Neural progenitor cell (in vitro differentiated cells): ENCODE results near the gene PHKG2. TPM values are rescaled to one million over a fixed set of nuclear protein-coding genes. Genes with fewer than 3 reads are reported as not detected.

Experiments
- DNase-seq: peaks from one replicate; pipeline ENCODE4 v3.0.0-alpha.2; 2016; ENCODE audit warnings: low spot score
- H2AFZ ChIP-seq: fragments of 200-600 bp; sonication (generic); replicated peaks from 2 replicates; pipeline ENCODE4 v1.6.1; 2016; ENCODE audit warnings: antibody characterized with exemption
- H3F3A ChIP-seq: fragments of 200-600 bp; sonication (generic); 2 replicates; pipeline ENCODE4 v1.6.1; 2016; ENCODE audit warnings: antibody characterized with exemption, low read depth
- H3K27ac ChIP-seq: fragments of 200-600 bp; sonication (generic); 2 replicates; pipeline ENCODE4 v1.5.1; 2016; ENCODE audit warnings: mild to moderate bottlenecking
- H3K27me3 ChIP-seq: fragments of 200-600 bp; sonication (generic); 2 replicates; pipeline ENCODE4 v1.6.1; 2016; ENCODE audit warnings: mild to moderate bottlenecking, moderate library complexity
- H3K36me3 ChIP-seq: fragments of 200-600 bp; sonication (generic); 2 replicates; pipeline ENCODE4 v1.5.1; 2016
- H3K4me1 ChIP-seq: fragments of 200-600 bp; sonication (generic); 2 replicates; pipeline ENCODE4 v1.6.1; 2016; ENCODE audit warnings: mixed run types
- H3K4me2 ChIP-seq: fragments of 200-600 bp; sonication (generic); 2 replicates; pipeline ENCODE4 v1.6.1; 2016
- H3K4me3 ChIP-seq: fragments of 200-600 bp; sonication (generic); 2 replicates; pipeline ENCODE4 v1.5.1; 2016
- H3K79me2 ChIP-seq: fragments of 200-600 bp; sonication (generic); 2 replicates; pipeline ENCODE4 v1.6.1; 2016; ENCODE audit warnings: low read depth
- H3K9ac ChIP-seq: fragments of 200-600 bp; sonication (generic); 2 replicates; pipeline ENCODE4 v1.6.1; 2016
- H3K9me3 ChIP-seq: fragments of 200-600 bp; sonication (generic); 2 replicates; pipeline ENCODE4 v1.5.1; 2016; ENCODE audit warnings: low read depth
- H4K20me1 ChIP-seq: fragments of 200-600 bp; sonication (generic); 2 replicates; pipeline ENCODE4 v1.6.1; 2016; ENCODE audit warnings: low read depth
- H3K27ac Mint-ChIP-seq: 3 replicates; pipeline ENCODE4 v1.8.0; 2021; ENCODE audit warnings: mixed read lengths
- H3K27me3 Mint-ChIP-seq: 2 replicates; pipeline ENCODE4 v1.8.0; 2022; ENCODE audit warnings: low read depth, mild to moderate bottlenecking, inconsistent platforms, moderate library complexity, mixed read lengths; ENCODE audit not compliant: insufficient read depth
- H3K36me3 Mint-ChIP-seq: 3 replicates; pipeline ENCODE4 v1.8.0; 2021; ENCODE audit warnings: mixed read lengths
- H3K4me1 Mint-ChIP-seq: 3 replicates; pipeline ENCODE4 v1.8.0; 2021; ENCODE audit warnings: mixed read lengths
- H3K4me3 Mint-ChIP-seq: 3 replicates; pipeline ENCODE4 v1.8.0; 2021; ENCODE audit warnings: mild to moderate bottlenecking, moderate library complexity, mixed read lengths
- H3K9me3 Mint-ChIP-seq: 3 replicates; pipeline ENCODE4 v1.8.0; 2020; ENCODE audit warnings: mixed read lengths
- EZH2 ChIP-seq: fragments of 200-600 bp; sonication (generic); IDR thresholded peaks from 2 replicates; pipeline ENCODE4 v1.6.1; 2017; ENCODE audit warnings: antibody characterized with exemption, mild to moderate bottlenecking, moderate library complexity
- EZH2phosphoT487 ChIP-seq: fragments of 200-600 bp; sonication (generic); IDR thresholded peaks from 2 replicates; pipeline ENCODE4 v1.6.1; 2017; ENCODE audit warnings: antibody characterized with exemption
- total RNA-seq: library from RNA; depleted of rRNA; stranded (reverse); fragments of >200 nt; gene quantifications from 2 replicates; pipeline ENCODE4 v1.2.3, GENCODE V29; 2015; ENCODE audit warnings: low replicate concordance
- TF ChIP-seq, protein P1 (sequence below): fragments of 200-600 bp; sonication (generic); IDR thresholded peaks from 2 replicates; pipeline ENCODE4 v1.5.1; 2017; ENCODE audit warnings: antibody characterized with exemption, mild to moderate bottlenecking

Gene PHKG2
- total RNA-seq, 1 donor from 2014 or later, result 20.2 TPM

DNA sequence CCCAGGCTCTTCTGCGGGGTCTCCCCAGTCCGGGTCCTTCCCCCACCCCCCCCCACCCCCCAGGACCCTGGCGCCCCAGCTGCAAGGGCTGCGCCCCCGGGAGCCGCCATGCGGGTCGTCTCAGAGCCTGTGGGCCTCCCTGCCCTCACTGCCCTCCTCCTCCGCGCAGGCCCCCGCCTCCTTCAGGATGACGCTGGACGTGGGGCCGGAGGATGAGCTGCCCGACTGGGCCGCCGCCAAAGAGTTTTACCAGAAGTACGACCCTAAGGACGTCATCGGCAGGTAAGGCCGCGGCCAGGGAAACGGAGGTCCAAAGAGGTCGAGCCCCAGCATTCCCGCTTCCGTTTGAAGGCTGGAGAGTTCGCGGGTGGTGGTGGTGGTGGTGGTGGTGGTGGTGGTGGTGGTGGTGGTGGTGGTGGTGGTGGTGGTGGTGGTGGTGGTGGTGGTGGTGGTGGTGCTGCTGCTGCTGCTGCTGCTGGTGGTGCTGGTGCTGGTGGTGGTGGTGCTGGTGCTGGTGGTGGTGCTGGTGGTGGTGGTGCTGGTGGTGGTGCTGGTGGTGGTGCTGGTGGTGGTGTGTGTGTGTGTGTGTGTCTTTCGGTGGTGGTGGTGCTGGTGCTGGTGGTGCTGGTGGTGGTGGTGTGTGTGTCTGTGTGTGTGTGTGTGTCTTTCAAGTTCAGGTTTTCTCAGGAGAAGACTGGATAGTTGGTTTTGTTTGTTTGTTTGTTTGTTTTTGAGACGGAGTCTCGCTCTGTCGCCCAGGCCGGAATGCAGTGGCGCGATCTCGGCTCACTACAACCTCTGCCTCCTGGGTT lies 615 bp downstream of the PHKG2 start:
- H3K9me3 ChIP-seq, result no peaks in the 10 kb centered on the region
- H3K79me2 ChIP-seq, result peaks cover 23% of the 10 kb centered on the region
- no peaks in the 10 kb centered on the region for H3K27me3 ChIP-seq
- Mint-ChIP-seq H3K27me3 (peaks cover 9% of the 10 kb centered on the region), H3K9me3 (no peaks in the 10 kb centered on the region), H3K4me1 (peaks cover 14% of the 10 kb centered on the region), H3K4me3 (peak overlapping the region; percentile 92), H3K27ac (peak overlapping the region; percentile 91), H3K36me3 (peaks cover 6% of the 10 kb centered on the region)
- no peaks in the 10 kb centered on the region for H3K4me1 ChIP-seq
- no peak overlapping the region for H2AFZ ChIP-seq
- peak overlapping the region; percentile 46 for H3K9ac ChIP-seq
- H3K27ac ChIP-seq, result peak overlapping the region; percentile 68
- peaks cover 5% of the 10 kb centered on the region for H4K20me1 ChIP-seq
- TF ChIP-seq EZH2phosphoT487, result no peak
- TF ChIP-seq, protein P1, sequence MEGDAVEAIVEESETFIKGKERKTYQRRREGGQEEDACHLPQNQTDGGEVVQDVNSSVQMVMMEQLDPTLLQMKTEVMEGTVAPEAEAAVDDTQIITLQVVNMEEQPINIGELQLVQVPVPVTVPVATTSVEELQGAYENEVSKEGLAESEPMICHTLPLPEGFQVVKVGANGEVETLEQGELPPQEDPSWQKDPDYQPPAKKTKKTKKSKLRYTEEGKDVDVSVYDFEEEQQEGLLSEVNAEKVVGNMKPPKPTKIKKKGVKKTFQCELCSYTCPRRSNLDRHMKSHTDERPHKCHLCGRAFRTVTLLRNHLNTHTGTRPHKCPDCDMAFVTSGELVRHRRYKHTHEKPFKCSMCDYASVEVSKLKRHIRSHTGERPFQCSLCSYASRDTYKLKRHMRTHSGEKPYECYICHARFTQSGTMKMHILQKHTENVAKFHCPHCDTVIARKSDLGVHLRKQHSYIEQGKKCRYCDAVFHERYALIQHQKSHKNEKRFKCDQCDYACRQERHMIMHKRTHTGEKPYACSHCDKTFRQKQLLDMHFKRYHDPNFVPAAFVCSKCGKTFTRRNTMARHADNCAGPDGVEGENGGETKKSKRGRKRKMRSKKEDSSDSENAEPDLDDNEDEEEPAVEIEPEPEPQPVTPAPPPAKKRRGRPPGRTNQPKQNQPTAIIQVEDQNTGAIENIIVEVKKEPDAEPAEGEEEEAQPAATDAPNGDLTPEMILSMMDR, result no peak
- peak; percentile 70 for DNase-seq
- H3K36me3 ChIP-seq, result no peaks in the 10 kb centered on the region
- H3F3A ChIP-seq, result peaks cover 31% of the 10 kb centered on the region
- peak overlapping the region; percentile 89 for H3K4me2 ChIP-seq
- H3K4me3 ChIP-seq, result peak overlapping the region; percentile 90

DNA sequence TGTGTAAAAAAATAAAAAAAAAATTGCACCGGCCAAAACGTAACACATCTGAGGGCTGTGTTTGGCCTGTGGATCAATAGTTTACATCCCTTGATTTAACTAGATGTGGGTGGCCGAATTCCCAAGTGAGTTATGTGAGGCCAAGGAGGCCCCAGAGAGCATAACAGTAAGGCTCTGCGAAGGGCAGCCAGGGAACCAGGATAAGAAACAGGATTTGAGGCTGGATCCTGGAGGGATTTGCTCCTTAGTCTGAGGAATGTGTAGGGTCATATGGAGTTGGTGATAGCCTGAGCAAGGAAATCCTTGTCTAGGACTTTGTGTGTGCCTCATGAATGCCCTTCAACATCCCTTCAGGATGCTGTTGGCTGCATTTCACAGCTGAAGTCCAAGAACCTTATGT lies 2.0 kb downstream of the PHKG2 start:
- H3K27me3 Mint-ChIP-seq, result peaks cover 9% of the 10 kb centered on the region
- peaks cover 14% of the 10 kb centered on the region for H3K4me1 Mint-ChIP-seq
- TF ChIP-seq EZH2 (no peak), EZH2phosphoT487 (no peak)
- TF ChIP-seq, protein P1, result no peak
- peaks cover 5% of the 10 kb centered on the region for H3K36me3 Mint-ChIP-seq
- Histone ChIP-seq H2AFZ (no peak overlapping the region), H3F3A (peaks cover 26% of the 10 kb centered on the region), H3K36me3 (no peaks in the 10 kb centered on the region), H3K4me1 (no peaks in the 10 kb centered on the region), H3K9me3 (no peaks in the 10 kb centered on the region), H3K27ac (no peak overlapping the region), H3K9ac (no peak overlapping the region), H4K20me1 (peaks cover 5% of the 10 kb centered on the region), H3K27me3 (no peaks in the 10 kb centered on the region), H3K4me2 (no peak overlapping the region), H3K4me3 (no peak overlapping the region), H3K79me2 (peaks cover 23% of the 10 kb centered on the region)
- no peak for DNase-seq
- H3K9me3 Mint-ChIP-seq, result no peaks in the 10 kb centered on the region
- H3K27ac Mint-ChIP-seq, result no peak overlapping the region
- H3K4me3 Mint-ChIP-seq, result peak overlapping the region; percentile 92

DNA sequence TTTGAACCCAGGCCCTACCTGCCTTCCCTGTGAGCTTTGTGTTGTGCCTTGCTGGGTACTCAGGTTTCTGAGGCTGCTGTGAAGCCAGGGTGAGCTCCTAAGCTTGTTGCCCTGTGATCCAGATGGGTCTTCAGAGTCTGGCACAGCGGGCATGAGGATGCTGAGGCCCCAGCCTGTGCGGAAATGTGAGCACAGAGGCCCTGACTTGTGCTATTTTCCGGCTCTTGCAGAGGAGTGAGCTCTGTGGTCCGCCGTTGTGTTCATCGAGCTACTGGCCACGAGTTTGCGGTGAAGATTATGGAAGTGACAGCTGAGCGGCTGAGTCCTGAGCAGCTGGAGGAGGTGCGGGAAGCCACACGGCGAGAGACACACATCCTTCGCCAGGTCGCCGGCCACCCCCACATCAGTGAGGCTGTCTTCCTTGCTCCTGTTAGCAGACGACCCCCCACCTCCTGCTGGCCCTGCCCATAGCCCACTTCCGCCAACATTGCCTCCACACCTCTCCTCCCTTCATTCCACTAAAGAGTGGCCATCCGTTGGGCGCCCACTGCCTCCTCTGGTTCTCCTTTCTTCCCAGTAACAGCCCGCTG lies 2.7 kb downstream of the PHKG2 start:
- DNase-seq, result no peak
- Histone ChIP-seq H3K36me3 (no peaks in the 10 kb centered on the region), H3K4me1 (no peaks in the 10 kb centered on the region), H3K9ac (no peak overlapping the region), H3K4me3 (no peak overlapping the region), H4K20me1 (peaks cover 5% of the 10 kb centered on the region), H3K27ac (no peak overlapping the region), H3K4me2 (no peak overlapping the region), H3F3A (peaks cover 23% of the 10 kb centered on the region), H3K79me2 (peaks cover 23% of the 10 kb centered on the region), H2AFZ (no peak overlapping the region), H3K9me3 (no peaks in the 10 kb centered on the region), H3K27me3 (no peaks in the 10 kb centered on the region)
- Mint-ChIP-seq H3K27ac (no peak overlapping the region), H3K36me3 (peaks cover 8% of the 10 kb centered on the region), H3K4me1 (peaks cover 14% of the 10 kb centered on the region), H3K9me3 (no peaks in the 10 kb centered on the region), H3K27me3 (peaks cover 8% of the 10 kb centered on the region), H3K4me3 (no peak overlapping the region)
- TF ChIP-seq EZH2 (no peak), EZH2phosphoT487 (no peak)
- TF ChIP-seq, protein P1, result no peak
